ENCODE measurements around the gene LDLRAD4.

Gene LDLRAD4

DNA sequence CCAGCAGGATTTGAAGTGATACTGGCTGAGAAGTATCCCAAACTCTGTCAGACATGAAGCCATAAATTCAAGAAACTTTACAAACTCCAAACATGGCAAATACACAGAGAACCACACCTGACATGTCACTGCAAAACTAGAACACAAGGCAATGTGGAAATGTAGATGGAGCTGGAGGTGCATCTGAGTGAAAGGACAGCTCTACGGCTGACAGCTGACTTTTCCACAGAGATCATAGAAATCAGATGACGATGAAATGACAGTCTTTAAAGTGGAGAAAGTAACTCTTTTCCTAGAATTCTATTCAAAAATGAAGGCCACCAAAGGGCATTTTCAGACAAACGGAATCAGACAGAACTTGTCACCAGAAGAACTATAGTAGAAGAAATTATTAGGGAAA is 97.5 kb downstream of the LDLRAD4 start:
- no peaks in the 10 kb centered on the region for H3K27me3 Mint-ChIP-seq
- peaks cover 19% of the 10 kb centered on the region for H3K36me3 Mint-ChIP-seq (ENCODE audit: low read depth)

GRCh38 chr18:13317801-13318200 is 99.2 kb downstream of the LDLRAD4 start:
- H3K27ac Mint-ChIP-seq, result no peak overlapping the region
- no peak overlapping the region for H3K4me3 Mint-ChIP-seq
- H3K27me3 Mint-ChIP-seq, result no peaks in the 10 kb centered on the region
- H3K9me3 Mint-ChIP-seq, result peaks cover 17% of the 10 kb centered on the region
- H3K4me1 Mint-ChIP-seq (ENCODE audit: low read depth), result peaks cover 39% of the 10 kb centered on the region
- peaks cover 19% of the 10 kb centered on the region for H3K36me3 Mint-ChIP-seq (ENCODE audit: low read depth)

More for the DNA sequence above, 97.5 kb downstream of the LDLRAD4 start:
- peaks cover 46% of the 10 kb centered on the region for H3K4me1 Mint-ChIP-seq (ENCODE audit: low read depth)
- no peak overlapping the region for H3K4me3 Mint-ChIP-seq
- H3K9me3 Mint-ChIP-seq, result peaks cover 17% of the 10 kb centered on the region
- H3K27ac Mint-ChIP-seq, result no peak overlapping the region

DNA sequence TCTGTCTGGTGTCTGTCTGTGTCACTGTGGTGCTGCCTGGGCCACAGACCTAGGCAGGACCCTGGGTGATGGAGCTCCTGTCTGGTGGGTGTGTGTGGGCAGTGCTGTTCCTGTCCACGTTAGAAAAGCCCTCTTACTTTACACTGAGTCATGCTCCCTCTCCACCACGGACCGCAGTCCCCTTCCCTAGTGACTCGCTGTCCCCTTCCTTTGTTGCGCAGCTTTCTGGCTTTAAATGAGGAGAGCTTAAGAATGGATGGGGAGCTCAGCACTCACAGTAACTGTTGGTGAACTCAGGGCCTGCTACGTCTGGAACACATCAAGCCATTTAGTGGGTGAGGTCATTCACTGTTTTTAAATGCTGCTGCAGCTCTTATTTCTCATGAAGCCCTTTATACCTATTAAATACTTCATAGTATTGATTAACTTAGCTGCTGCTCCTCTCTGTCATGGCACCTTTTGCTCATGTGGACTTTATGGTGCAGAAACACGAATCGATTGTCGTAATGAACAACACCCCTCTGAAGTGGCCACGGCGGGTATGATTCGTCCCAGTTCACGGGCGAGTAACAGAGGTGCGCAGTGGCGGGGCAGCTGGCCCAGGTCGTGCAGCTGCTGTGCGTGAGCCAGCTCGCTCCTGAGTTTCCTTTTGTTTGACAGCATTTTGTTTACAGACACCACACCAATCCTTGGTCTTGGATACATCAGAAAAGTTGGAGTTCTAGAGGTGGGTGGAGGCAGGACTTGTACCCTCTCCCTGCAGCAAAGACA is 100.4 kb downstream of the LDLRAD4 start:
- peaks cover 28% of the 10 kb centered on the region for H3K4me1 Mint-ChIP-seq (ENCODE audit: low read depth)
- H3K27me3 Mint-ChIP-seq, result no peaks in the 10 kb centered on the region
- peaks cover 17% of the 10 kb centered on the region for H3K9me3 Mint-ChIP-seq
- peak overlapping the region; percentile 76 for H3K27ac Mint-ChIP-seq
- peaks cover 19% of the 10 kb centered on the region for H3K36me3 Mint-ChIP-seq (ENCODE audit: low read depth)
- peak overlapping the region; percentile 23 for H3K4me3 Mint-ChIP-seq

DNA sequence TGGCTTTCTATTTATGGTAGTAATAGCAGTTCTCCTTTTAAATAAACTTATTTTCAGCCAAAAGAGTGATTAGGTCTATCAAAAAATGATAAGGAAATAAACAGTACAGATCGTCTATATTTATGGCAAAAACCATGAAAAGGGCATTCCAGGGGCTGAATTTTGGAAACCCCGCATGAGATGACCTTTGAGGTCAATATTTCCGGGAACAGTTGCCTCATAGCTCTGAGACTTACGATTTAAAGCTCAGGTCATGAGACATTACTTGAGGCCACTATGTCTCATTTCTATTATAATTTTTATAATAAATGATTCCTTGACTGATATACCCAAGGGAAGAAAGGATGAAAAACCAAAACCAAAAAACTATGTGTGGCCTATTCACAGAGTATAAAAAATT is 101.1 kb downstream of the LDLRAD4 start:
- Mint-ChIP-seq H3K27ac (peak overlapping the region; percentile 76), H3K4me3 (peak overlapping the region; percentile 23), H3K27me3 (no peaks in the 10 kb centered on the region)

DNA sequence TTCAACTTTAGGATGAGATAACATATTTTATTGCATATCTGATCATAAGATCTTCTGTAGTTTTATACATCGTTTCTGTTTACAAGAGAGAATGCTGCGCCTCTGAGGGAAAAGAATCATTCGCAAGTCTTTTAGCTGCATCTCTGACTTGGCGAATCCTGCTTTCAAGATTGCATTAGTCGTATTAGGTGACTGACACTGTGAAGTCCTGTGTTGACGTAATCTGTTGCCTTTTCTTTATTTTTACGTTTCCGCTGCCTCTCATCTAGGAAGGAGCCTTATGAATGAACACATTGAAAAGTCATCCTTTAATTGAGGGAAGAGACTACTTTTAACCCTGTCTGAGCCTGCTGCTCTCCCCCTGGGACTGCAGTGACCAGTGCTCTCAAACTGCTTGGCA is 101.5 kb downstream of the LDLRAD4 start:
- Mint-ChIP-seq H3K27ac (no peak overlapping the region), H3K4me3 (no peak overlapping the region), H3K9me3 (peaks cover 16% of the 10 kb centered on the region), H3K27me3 (no peaks in the 10 kb centered on the region), H3K4me1 (ENCODE audit: low read depth) (peaks cover 20% of the 10 kb centered on the region), H3K36me3 (ENCODE audit: low read depth) (peaks cover 12% of the 10 kb centered on the region)

More for the DNA sequence above, 101.1 kb downstream of the LDLRAD4 start:
- peaks cover 20% of the 10 kb centered on the region for H3K4me1 Mint-ChIP-seq (ENCODE audit: low read depth)
- peaks cover 17% of the 10 kb centered on the region for H3K9me3 Mint-ChIP-seq
- peaks cover 15% of the 10 kb centered on the region for H3K36me3 Mint-ChIP-seq (ENCODE audit: low read depth)

- Mint-ChIP-seq H3K4me3 (no peak overlapping the region), H3K9me3 (peaks cover 9% of the 10 kb centered on the region), H3K27me3 (no peaks in the 10 kb centered on the region), H3K36me3 (ENCODE audit: low read depth) (peaks cover 7% of the 10 kb centered on the region), H3K27ac (no peak overlapping the region), H3K4me1 (ENCODE audit: low read depth) (peaks cover 20% of the 10 kb centered on the region)
These were observed 102.4 kb downstream of the LDLRAD4 start for GRCh38 chr18:13320891-13321425.

- Mint-ChIP-seq H3K4me1 (ENCODE audit: low read depth) (peaks cover 20% of the 10 kb centered on the region), H3K36me3 (ENCODE audit: low read depth) (no peaks in the 10 kb centered on the region)
These were observed 103.4 kb downstream of the LDLRAD4 start for GRCh38 chr18:13321923-13322322.

GRCh38 chr18:13323186-13323585 is 104.6 kb downstream of the LDLRAD4 start:
- no peaks in the 10 kb centered on the region for H3K27me3 Mint-ChIP-seq
- no peaks in the 10 kb centered on the region for H3K9me3 Mint-ChIP-seq
- H3K4me1 Mint-ChIP-seq (ENCODE audit: low read depth), result peaks cover 20% of the 10 kb centered on the region
- no peaks in the 10 kb centered on the region for H3K36me3 Mint-ChIP-seq (ENCODE audit: low read depth)
- no peak overlapping the region for H3K27ac Mint-ChIP-seq
- H3K4me3 Mint-ChIP-seq, result no peak overlapping the region

More at GRCh38 chr18:13321923-13322322, 103.4 kb downstream of the LDLRAD4 start:
- Mint-ChIP-seq H3K27me3 (no peaks in the 10 kb centered on the region), H3K9me3 (no peaks in the 10 kb centered on the region), H3K4me3 (no peak overlapping the region), H3K27ac (no peak overlapping the region)

DNA sequence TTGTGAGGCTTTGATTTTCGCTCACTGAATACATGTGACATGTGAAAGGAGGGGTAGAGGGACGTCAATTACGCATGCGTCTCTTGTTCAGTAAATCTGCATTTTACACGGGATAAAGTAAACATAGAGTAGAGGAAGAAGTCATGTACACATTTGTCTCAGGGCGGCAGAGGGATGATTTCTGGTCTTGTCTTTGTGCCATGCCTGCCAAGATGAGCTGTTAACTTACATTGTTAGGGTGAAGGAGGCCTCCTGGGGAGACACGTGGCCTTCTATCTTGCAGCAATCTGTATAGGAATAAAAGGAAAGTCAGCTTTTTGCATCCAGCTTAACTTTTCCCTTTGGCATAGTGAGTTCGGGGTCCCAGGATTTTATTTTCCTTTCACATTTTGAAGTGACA is 106.3 kb downstream of the LDLRAD4 start:
- Mint-ChIP-seq H3K9me3 (no peaks in the 10 kb centered on the region), H3K4me1 (ENCODE audit: low read depth) (peaks cover 5% of the 10 kb centered on the region), H3K27ac (no peak overlapping the region), H3K36me3 (ENCODE audit: low read depth) (no peaks in the 10 kb centered on the region), H3K4me3 (no peak overlapping the region), H3K27me3 (no peaks in the 10 kb centered on the region)

DNA sequence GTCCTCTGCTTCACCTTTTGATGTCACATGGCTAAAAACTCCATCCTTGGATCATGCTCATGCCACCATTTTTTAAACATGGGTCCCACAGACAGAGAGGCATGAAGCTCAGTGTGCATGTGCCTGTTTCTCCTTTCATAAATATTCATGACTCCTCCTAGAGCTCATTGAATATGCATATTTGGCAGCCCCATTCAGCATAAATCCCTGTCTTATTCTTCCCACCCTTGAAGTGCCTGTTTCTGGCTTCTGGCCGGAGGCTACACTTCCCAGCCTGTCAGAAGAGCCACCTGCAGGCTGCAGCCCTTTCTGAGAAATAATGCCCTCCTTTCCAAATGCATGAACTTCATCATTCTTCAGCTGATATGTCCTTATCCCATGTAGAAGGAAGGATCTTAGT is 109.7 kb downstream of the LDLRAD4 start:
- Mint-ChIP-seq H3K4me3 (no peak overlapping the region), H3K4me1 (ENCODE audit: low read depth) (no peaks in the 10 kb centered on the region), H3K27ac (no peak overlapping the region), H3K9me3 (no peaks in the 10 kb centered on the region), H3K27me3 (no peaks in the 10 kb centered on the region), H3K36me3 (ENCODE audit: low read depth) (no peaks in the 10 kb centered on the region)

DNA sequence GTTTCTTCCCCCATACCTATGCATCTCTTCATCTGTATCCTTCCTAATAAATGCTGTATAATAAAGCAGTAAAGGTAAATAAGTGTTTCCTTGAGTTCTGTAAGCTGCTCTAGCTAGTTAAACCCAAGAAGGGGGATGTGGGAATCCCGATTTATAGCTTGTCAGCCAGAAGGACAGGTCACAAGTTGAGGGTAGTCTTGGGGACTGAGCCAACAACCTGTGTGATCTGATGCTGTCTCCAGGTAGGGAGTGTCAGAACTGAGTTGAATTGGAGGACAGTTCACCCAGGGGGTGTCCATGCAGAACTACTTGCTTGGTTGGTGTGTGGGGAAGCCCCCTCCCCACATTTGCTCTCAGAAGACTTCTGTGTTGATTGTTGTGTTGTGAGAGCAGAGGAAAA is 112.4 kb downstream of the LDLRAD4 start:
- peaks cover 5% of the 10 kb centered on the region for H3K9me3 Mint-ChIP-seq
- no peaks in the 10 kb centered on the region for H3K36me3 Mint-ChIP-seq (ENCODE audit: low read depth)
- no peak overlapping the region for H3K4me3 Mint-ChIP-seq
- H3K27me3 Mint-ChIP-seq, result no peaks in the 10 kb centered on the region
- no peak overlapping the region for H3K27ac Mint-ChIP-seq
- no peaks in the 10 kb centered on the region for H3K4me1 Mint-ChIP-seq (ENCODE audit: low read depth)

DNA sequence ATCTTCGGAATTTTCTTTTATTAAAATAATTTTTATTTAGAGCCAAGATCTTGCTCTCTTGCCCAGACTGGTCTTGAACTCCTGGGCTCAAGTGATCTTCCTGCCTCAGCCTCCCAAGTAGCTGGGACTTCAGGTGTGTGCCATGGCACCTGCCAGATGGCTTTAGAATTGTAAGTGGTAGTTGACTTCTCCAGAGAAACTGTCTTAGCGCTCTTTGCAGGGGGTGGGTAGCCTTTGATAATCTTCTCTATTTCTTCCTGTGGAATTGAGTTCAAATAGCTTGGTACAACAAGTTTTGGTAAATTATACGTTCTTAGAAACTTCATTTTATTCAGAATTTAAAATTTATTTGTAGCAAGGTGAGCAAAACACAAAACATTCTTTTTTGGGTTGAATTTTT is 113.3 kb downstream of the LDLRAD4 start:
- no peak overlapping the region for H3K4me3 Mint-ChIP-seq

GRCh38 chr18:13332874-13333273 is 114.3 kb downstream of the LDLRAD4 start:
- H3K27ac Mint-ChIP-seq, result no peak overlapping the region
- H3K4me3 Mint-ChIP-seq, result no peak overlapping the region
- peaks cover 5% of the 10 kb centered on the region for H3K9me3 Mint-ChIP-seq
- no peaks in the 10 kb centered on the region for H3K36me3 Mint-ChIP-seq (ENCODE audit: low read depth)
- peaks cover 5% of the 10 kb centered on the region for H3K4me1 Mint-ChIP-seq (ENCODE audit: low read depth)
- H3K27me3 Mint-ChIP-seq, result no peaks in the 10 kb centered on the region

More for the DNA sequence above, 113.3 kb downstream of the LDLRAD4 start:
- Mint-ChIP-seq H3K27ac (no peak overlapping the region), H3K27me3 (no peaks in the 10 kb centered on the region), H3K36me3 (ENCODE audit: low read depth) (no peaks in the 10 kb centered on the region), H3K4me1 (ENCODE audit: low read depth) (peaks cover 5% of the 10 kb centered on the region), H3K9me3 (peaks cover 5% of the 10 kb centered on the region)

DNA sequence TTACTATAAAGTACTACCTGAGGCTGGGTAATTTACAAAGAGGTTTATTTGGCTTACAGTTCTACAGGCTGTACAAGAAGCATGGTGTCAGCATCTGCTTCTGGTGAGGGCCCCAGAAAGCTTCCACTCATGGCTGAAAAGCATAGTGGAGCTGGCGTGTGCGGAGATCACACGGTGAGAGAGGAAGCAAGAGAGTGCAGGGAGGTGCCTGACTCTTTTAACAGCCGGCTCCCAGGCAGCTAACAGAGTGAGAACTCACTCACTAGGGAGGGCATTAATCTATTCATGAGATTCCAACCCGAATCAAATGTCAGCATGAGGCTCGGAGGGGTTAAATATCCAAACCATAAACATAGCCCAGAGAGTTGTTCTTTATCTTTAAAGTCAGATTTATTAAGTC is 117.3 kb downstream of the LDLRAD4 start:
- Mint-ChIP-seq H3K4me3 (no peak overlapping the region), H3K4me1 (ENCODE audit: low read depth) (peaks cover 5% of the 10 kb centered on the region), H3K27me3 (no peaks in the 10 kb centered on the region), H3K9me3 (peaks cover 8% of the 10 kb centered on the region), H3K27ac (no peak overlapping the region), H3K36me3 (ENCODE audit: low read depth) (no peaks in the 10 kb centered on the region)

- Mint-ChIP-seq H3K9me3 (peaks cover 12% of the 10 kb centered on the region), H3K27me3 (no peaks in the 10 kb centered on the region), H3K4me3 (no peak overlapping the region)
These were observed 118.3 kb downstream of the LDLRAD4 start for GRCh38 chr18:13336841-13337240.

GRCh38 chr18:13337369-13337768 is 118.8 kb downstream of the LDLRAD4 start:
- peaks cover 4% of the 10 kb centered on the region for H3K36me3 Mint-ChIP-seq (ENCODE audit: low read depth)
- H3K4me3 Mint-ChIP-seq, result no peak overlapping the region
- H3K27ac Mint-ChIP-seq, result no peak overlapping the region
- no peaks in the 10 kb centered on the region for H3K27me3 Mint-ChIP-seq
- H3K4me1 Mint-ChIP-seq (ENCODE audit: low read depth), result peaks cover 5% of the 10 kb centered on the region
- peaks cover 12% of the 10 kb centered on the region for H3K9me3 Mint-ChIP-seq

More at GRCh38 chr18:13336841-13337240, 118.3 kb downstream of the LDLRAD4 start:
- Mint-ChIP-seq H3K27ac (no peak overlapping the region), H3K36me3 (ENCODE audit: low read depth) (peaks cover 4% of the 10 kb centered on the region), H3K4me1 (ENCODE audit: low read depth) (peaks cover 5% of the 10 kb centered on the region)
